Memory B cell (primary cell): ENCODE measurements around the gene SLC8A1.
A peak's percentile ranks its signal among the peaks of the same experiment; 100 is the strongest.

Experiments
- ATAC-seq: fragments of 150-1000 bp; cut with Tn5 transposase; 2 replicates; pipeline ENCODE4 v1.10.0; 2021; ENCODE audit warnings: low read depth, mild to moderate bottlenecking, moderate library complexity
- DNase-seq, 2 donors: peaks; one replicate each; pipeline ENCODE4 v3.0.0; 2022; ENCODE audit warnings: low spot score in 2 of 2
- H3K27ac Mint-ChIP-seq: one replicate; pipeline ENCODE4 v1.8.0; 2022; ENCODE audit warnings: mild to moderate bottlenecking, moderate library complexity, mixed read lengths
- H3K27me3 Mint-ChIP-seq: one replicate; pipeline ENCODE4 v1.8.0; 2022; ENCODE audit warnings: mixed read lengths
- H3K36me3 Mint-ChIP-seq: one replicate; pipeline ENCODE4 v1.8.0; 2022; ENCODE audit warnings: mild to moderate bottlenecking, mixed read lengths
- H3K4me1 Mint-ChIP-seq: one replicate; pipeline ENCODE4 v1.8.0; 2022; ENCODE audit warnings: mixed read lengths
- H3K4me3 Mint-ChIP-seq: one replicate; pipeline ENCODE4 v1.8.0; 2022; ENCODE audit warnings: mild to moderate bottlenecking, moderate library complexity, mixed read lengths
- H3K9me3 Mint-ChIP-seq: one replicate; pipeline ENCODE4 v1.8.0; 2022; ENCODE audit warnings: mixed read lengths

Gene SLC8A1

DNA sequence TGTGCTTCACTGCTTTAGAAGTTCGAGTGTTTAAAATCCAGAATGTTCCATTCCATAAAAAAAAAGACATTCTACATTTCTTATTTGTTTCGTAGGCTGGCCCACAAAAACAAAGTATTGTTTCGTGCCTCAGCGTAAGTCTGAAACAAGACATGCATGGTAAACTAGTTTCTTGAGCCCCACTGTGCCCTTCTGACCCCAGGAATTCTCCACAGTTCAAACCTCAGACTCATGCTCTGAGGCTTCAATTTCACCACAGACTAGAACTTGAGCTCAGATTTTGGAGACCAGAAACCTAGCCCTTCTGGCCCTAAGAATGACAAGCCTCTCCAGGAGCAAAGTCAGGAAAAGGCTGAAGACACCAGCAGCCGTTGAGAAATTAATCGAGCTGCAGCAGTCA, 151.5 kb downstream of the SLC8A1 start:
- H3K4me1 Mint-ChIP-seq: no peaks in the 10 kb centered on the region
- H3K27me3 Mint-ChIP-seq: peaks cover 5% of the 10 kb centered on the region
- H3K4me3 Mint-ChIP-seq: no peak overlapping the region
- DNase-seq (no peak), ATAC-seq (no peak)
- no peaks in the 10 kb centered on the region for H3K36me3 Mint-ChIP-seq
- no peak overlapping the region for H3K27ac Mint-ChIP-seq
- H3K9me3 Mint-ChIP-seq: no peaks in the 10 kb centered on the region

GRCh38 chr2:40299781-40300180, 152.1 kb downstream of the SLC8A1 start:
- no peak for ATAC-seq
- no peaks in the 10 kb centered on the region for H3K9me3 Mint-ChIP-seq

GRCh38 chr2:40299173-40299572, 152.7 kb downstream of the SLC8A1 start:
- Mint-ChIP-seq H3K9me3 (no peaks in the 10 kb centered on the region), H3K27ac (no peak overlapping the region), H3K27me3 (no peaks in the 10 kb centered on the region), H3K4me1 (no peaks in the 10 kb centered on the region), H3K36me3 (no peaks in the 10 kb centered on the region), H3K4me3 (no peak overlapping the region)
- DNase-seq (no peak), ATAC-seq (no peak)

More at GRCh38 chr2:40299781-40300180, 152.1 kb downstream of the SLC8A1 start:
- Mint-ChIP-seq H3K27ac (no peak overlapping the region), H3K27me3 (peaks cover 5% of the 10 kb centered on the region), H3K36me3 (no peaks in the 10 kb centered on the region), H3K4me1 (no peaks in the 10 kb centered on the region), H3K4me3 (no peak overlapping the region)
- no peak for DNase-seq

DNA sequence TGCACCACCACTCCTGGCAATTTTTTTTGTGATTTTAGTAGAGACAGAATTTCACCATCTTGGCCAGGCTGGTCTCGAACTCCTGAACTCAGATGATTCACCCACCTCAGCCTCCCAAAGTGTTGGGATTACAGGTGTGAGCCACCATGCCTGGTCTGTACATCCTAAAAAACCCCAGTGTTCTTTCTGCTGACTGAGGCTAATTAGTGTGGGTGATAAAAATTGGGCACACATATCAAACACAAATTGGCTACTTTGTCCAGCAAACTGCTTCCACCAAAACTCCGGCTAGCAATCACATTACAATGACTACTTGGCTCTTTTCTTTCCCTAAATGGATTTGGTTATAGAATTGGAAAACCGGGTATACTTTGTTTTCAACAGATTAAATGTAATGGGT, 153.9 kb downstream of the SLC8A1 start:
- ATAC-seq (no peak), DNase-seq (no peak)
- H3K9me3 Mint-ChIP-seq: no peaks in the 10 kb centered on the region
- H3K27me3 Mint-ChIP-seq: no peaks in the 10 kb centered on the region
- no peaks in the 10 kb centered on the region for H3K36me3 Mint-ChIP-seq
- H3K27ac Mint-ChIP-seq: no peak overlapping the region
- H3K4me1 Mint-ChIP-seq: no peaks in the 10 kb centered on the region
- no peak overlapping the region for H3K4me3 Mint-ChIP-seq

- no peaks in the 10 kb centered on the region for H3K36me3 Mint-ChIP-seq
- DNase-seq: no peak
- ATAC-seq: no peak
- H3K27me3 Mint-ChIP-seq: no peaks in the 10 kb centered on the region
- no peak overlapping the region for H3K27ac Mint-ChIP-seq
- no peak overlapping the region for H3K4me3 Mint-ChIP-seq
- peaks cover 3% of the 10 kb centered on the region for H3K4me1 Mint-ChIP-seq
- H3K9me3 Mint-ChIP-seq: no peaks in the 10 kb centered on the region
Measured at GRCh38 chr2:40292291-40292690, 159.6 kb downstream of the SLC8A1 start.

- Mint-ChIP-seq H3K9me3 (no peaks in the 10 kb centered on the region), H3K4me3 (peak overlapping the region; percentile 59), H3K4me1 (peaks cover 3% of the 10 kb centered on the region), H3K27me3 (no peaks in the 10 kb centered on the region), H3K27ac (no peak overlapping the region), H3K36me3 (no peaks in the 10 kb centered on the region)
- no peak for ATAC-seq
- no peak for DNase-seq
Measured at GRCh38 chr2:40289771-40290404, 162.0 kb downstream of the SLC8A1 start.

DNA sequence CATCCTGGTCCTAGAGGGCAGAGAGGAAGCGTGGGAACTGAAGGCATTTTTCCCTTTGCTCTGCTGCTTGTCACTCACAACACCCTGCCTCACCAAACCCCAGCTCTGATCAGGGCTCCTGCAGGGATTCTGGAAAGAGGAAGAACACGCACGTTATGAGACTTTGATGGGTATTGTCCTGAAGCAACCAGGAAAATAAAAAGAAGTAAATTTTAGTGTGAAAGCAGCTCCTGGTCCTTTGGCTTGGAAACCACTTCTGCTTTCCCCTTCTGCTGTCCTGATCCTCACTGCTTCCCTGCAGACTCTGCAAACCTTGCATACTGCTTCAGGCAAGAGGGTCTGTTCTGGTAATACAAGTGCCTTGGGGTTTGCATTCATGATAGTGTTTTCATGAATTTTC, 164.1 kb downstream of the SLC8A1 start:
- DNase-seq (no peak), ATAC-seq (no peak)
- Mint-ChIP-seq H3K27me3 (no peaks in the 10 kb centered on the region), H3K9me3 (no peaks in the 10 kb centered on the region), H3K4me3 (no peak overlapping the region), H3K36me3 (no peaks in the 10 kb centered on the region), H3K27ac (no peak overlapping the region), H3K4me1 (peaks cover 3% of the 10 kb centered on the region)

GRCh38 chr2:40287195-40287594, 164.7 kb downstream of the SLC8A1 start:
- no peak for DNase-seq
- Mint-ChIP-seq H3K27me3 (no peaks in the 10 kb centered on the region), H3K4me3 (no peak overlapping the region), H3K9me3 (no peaks in the 10 kb centered on the region), H3K27ac (no peak overlapping the region), H3K36me3 (no peaks in the 10 kb centered on the region), H3K4me1 (peaks cover 9% of the 10 kb centered on the region)
- no peak for ATAC-seq

GRCh38 chr2:40286721-40287120, 165.2 kb downstream of the SLC8A1 start:
- no peak for ATAC-seq
- no peak for DNase-seq
- H3K36me3 Mint-ChIP-seq: no peaks in the 10 kb centered on the region
- peaks cover 9% of the 10 kb centered on the region for H3K4me1 Mint-ChIP-seq
- no peaks in the 10 kb centered on the region for H3K27me3 Mint-ChIP-seq
- H3K4me3 Mint-ChIP-seq: no peak overlapping the region
- H3K27ac Mint-ChIP-seq: no peak overlapping the region
- H3K9me3 Mint-ChIP-seq: no peaks in the 10 kb centered on the region

GRCh38 chr2:40285391-40285790, 166.5 kb downstream of the SLC8A1 start:
- peak overlapping the region; percentile 9 for H3K27ac Mint-ChIP-seq
- DNase-seq (no peak), ATAC-seq (no peak)
- no peaks in the 10 kb centered on the region for H3K27me3 Mint-ChIP-seq
- no peak overlapping the region for H3K4me3 Mint-ChIP-seq
- no peaks in the 10 kb centered on the region for H3K9me3 Mint-ChIP-seq
- no peaks in the 10 kb centered on the region for H3K36me3 Mint-ChIP-seq
- peaks cover 16% of the 10 kb centered on the region for H3K4me1 Mint-ChIP-seq

DNA sequence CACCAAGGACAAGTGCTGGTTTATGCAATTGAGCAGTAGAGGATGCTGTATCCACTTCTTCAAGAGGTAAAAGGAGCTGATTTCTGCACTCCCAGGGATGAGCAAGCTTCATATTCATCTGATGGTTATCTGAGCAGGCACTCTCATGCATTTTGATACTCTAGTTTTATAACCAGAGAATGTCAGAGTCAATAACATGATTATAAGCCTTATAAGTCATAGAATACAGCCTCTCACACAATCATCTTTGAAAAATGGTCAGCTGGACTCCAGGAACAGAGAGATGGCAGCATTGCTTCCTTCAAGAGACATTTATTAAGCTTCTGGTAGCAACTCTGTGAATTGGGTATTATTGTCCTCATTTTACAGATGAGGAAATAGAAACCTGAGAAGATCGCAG, 167.1 kb downstream of the SLC8A1 start:
- no peaks in the 10 kb centered on the region for H3K9me3 Mint-ChIP-seq
- no peaks in the 10 kb centered on the region for H3K36me3 Mint-ChIP-seq
- peaks cover 15% of the 10 kb centered on the region for H3K4me1 Mint-ChIP-seq
- no peak for ATAC-seq
- H3K27me3 Mint-ChIP-seq: no peaks in the 10 kb centered on the region
- no peak overlapping the region for H3K4me3 Mint-ChIP-seq
- peak overlapping the region; percentile 9 for H3K27ac Mint-ChIP-seq
- no peak for DNase-seq

GRCh38 chr2:40283111-40283909, 168.6 kb downstream of the SLC8A1 start:
- no peak for ATAC-seq
- no peak for DNase-seq
- Mint-ChIP-seq H3K4me1 (peaks cover 14% of the 10 kb centered on the region), H3K4me3 (no peak overlapping the region), H3K9me3 (no peaks in the 10 kb centered on the region), H3K27me3 (peaks cover under 1% of the 10 kb centered on the region), H3K27ac (peak overlapping the region; percentile 65), H3K36me3 (no peaks in the 10 kb centered on the region)

DNA sequence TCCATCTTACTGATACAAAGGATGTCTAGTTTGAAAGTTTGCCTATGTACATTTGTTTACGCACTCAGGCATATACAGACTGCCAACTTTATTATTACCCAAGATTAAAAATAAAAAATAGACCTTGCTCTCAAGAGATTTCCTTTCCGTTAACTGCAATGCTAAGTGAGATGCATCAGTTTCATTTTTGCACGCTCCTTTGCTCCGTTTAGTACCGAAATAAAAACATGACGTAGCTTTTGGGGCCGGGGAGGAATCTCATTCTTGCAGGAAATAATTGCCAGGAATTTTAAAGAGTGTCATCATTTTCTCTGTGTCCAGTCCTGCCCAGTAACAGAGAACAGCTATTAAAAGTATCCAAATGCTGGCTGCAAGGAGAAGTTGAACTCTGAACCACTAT, 169.5 kb downstream of the SLC8A1 start:
- Mint-ChIP-seq H3K4me3 (peak overlapping the region; percentile 70), H3K27me3 (peaks cover 1% of the 10 kb centered on the region), H3K4me1 (peaks cover 14% of the 10 kb centered on the region), H3K27ac (peak overlapping the region; percentile 65), H3K36me3 (no peaks in the 10 kb centered on the region), H3K9me3 (no peaks in the 10 kb centered on the region)
- DNase-seq: no peak
- ATAC-seq: peak; percentile 27

DNA sequence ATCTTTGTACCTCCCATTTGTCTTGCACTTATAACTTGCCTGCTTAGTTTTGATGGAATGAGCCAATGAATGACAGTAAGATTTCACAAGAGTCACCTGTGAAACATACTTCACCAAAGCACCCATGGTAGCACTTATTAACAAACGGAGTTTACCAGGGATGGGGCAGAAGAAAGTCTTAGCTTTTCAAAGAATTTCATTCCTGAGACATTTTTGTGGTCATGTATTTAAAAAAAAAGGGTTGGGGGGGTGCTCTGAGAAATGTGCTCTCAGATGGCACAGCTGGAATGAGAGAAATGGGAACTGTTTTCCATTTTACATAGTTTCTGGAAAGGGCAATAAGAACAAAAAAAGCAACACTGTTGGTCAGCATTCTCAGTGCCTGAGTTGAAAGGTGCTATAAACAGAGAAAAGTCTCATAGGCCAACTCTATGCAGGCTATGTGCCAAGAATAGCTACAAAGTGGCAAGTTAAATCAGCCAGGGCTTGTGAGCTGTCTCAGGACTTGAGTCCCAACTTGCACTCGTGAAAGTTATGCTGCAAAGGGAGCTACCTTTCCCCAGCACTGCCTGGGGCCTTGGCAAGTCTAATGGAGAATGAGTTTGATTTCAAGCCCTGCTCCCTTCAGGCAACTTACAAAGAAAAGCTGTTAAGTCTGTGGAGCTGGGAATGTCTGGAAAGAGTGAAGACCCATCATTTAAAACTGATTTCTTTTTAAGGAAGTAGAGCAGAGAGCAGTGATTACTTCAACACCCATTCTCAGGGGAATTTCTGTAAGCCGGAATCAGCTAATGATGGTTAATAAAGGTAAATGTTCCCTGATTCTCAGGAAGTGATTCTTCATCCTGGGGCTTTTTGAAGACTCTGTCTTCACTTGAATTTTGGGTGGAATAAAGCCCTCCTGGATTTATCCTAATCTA, 170.6 kb downstream of the SLC8A1 start:
- Mint-ChIP-seq H3K27ac (no peak overlapping the region), H3K4me3 (peak overlapping the region; percentile 66)
- no peak for DNase-seq

More for the DNA sequence above, 170.6 kb downstream of the SLC8A1 start:
- ATAC-seq: peak; percentile 46
- peaks cover 1% of the 10 kb centered on the region for H3K27me3 Mint-ChIP-seq
- no peaks in the 10 kb centered on the region for H3K36me3 Mint-ChIP-seq
- peaks cover 14% of the 10 kb centered on the region for H3K4me1 Mint-ChIP-seq
- H3K9me3 Mint-ChIP-seq: no peaks in the 10 kb centered on the region
